ENCODE results near the gene CTIF. TPM values are rescaled to one million over a fixed set of nuclear protein-coding genes. Genes with fewer than 3 reads are reported as not detected.
"Not testable (repeated sequence)": the region's sequence is repeated elsewhere in the genome, so short reads cannot be mapped to it uniquely, and the experiment has no call there.

Gene CTIF
- polyA plus RNA-seq, 2 donors: 11.8 to 22.7 TPM

DNA sequence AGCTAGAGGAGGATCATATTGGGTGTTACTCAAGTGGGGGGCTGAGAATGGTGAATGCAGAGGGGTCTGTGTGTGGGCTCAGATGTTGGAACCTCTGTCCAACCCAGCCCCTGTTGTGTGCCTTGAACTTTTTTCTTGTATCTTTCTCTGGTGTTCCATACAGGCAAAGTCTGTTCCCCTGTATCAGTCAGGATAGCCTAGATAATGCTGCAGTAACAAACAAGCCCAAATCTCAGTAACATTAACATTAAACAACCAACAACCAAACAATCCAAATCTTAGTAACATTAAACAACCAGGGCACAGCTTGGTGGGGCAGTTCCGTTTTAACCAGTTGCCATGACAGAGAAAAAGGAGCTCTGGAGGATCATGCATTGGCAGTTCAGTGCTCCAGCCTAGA, 103.7 kb downstream of the CTIF start:
- Histone ChIP-seq H3K27ac (ENCODE audit: low read depth in 2 of 2, low read length in 1 of 2) (no peak overlapping the region), H3K9me3 (ENCODE audit: control insufficient read depth in 2 of 2, insufficient read depth in 1 of 2, low read depth in 1 of 2, low read length in 1 of 2) (peaks cover 0 to 2% of the 10 kb centered on the region in 2 donors), H3K4me3 (ENCODE audit: low read depth in 1 of 2, low read length in 2 of 2) (no peak overlapping the region), H3K27me3 (ENCODE audit: control insufficient read depth in 1 of 2, insufficient read depth in 2 of 2, low read length in 2 of 2) (no peaks in the 10 kb centered on the region), H3K4me1 (ENCODE audit: control insufficient read depth in 2 of 2, insufficient read depth in 2 of 2, low read length in 1 of 2) (no peaks in the 10 kb centered on the region), H3K36me3 (ENCODE audit: control insufficient read depth in 2 of 2, insufficient read depth in 2 of 2, low read length in 1 of 2) (peaks cover 0 to 3% of the 10 kb centered on the region in 2 donors)
- 95 to 96% methylated on average over 1 of the region's 1 CpG for WGBS, 2 donors

DNA sequence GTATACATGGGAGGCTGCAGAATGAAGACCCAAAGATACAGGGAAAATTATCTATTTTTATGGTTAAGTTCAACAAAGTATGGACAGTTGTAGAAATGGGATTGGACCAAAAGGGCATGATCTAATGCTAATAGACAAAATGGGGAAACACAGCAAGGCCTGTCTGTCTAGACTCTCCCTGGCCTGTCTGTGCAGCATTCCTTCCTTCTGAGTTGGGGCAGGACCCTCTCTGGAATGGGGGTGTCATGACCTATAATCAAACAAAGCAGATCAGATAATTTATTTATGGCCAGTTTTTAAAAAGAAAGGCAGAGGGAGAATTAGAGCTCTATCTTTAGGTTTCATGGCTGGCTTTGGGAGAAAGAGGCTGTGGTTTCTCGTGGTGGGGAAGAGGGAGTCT, 104.4 kb downstream of the CTIF start:
- peaks cover 0 to 2% of the 10 kb centered on the region in 2 donors for H3K9me3 ChIP-seq (ENCODE audit: control insufficient read depth in 2 of 2, insufficient read depth in 1 of 2, low read depth in 1 of 2, low read length in 1 of 2)
- H3K4me3 ChIP-seq (ENCODE audit: low read depth in 1 of 2, low read length in 2 of 2): no peak overlapping the region
- H3K36me3 ChIP-seq (ENCODE audit: control insufficient read depth in 2 of 2, insufficient read depth in 2 of 2, low read length in 1 of 2): peaks cover 0 to 3% of the 10 kb centered on the region in 2 donors
- no peaks in the 10 kb centered on the region for H3K27me3 ChIP-seq (ENCODE audit: control insufficient read depth in 1 of 2, insufficient read depth in 2 of 2, low read length in 2 of 2)
- no peaks in the 10 kb centered on the region for H3K4me1 ChIP-seq (ENCODE audit: control insufficient read depth in 2 of 2, insufficient read depth in 2 of 2, low read length in 1 of 2)
- WGBS, 2 donors: 85 to 89% methylated on average over 1 of the region's 1 CpG
- no peak overlapping the region for H3K27ac ChIP-seq (ENCODE audit: low read depth in 2 of 2, low read length in 1 of 2)

DNA sequence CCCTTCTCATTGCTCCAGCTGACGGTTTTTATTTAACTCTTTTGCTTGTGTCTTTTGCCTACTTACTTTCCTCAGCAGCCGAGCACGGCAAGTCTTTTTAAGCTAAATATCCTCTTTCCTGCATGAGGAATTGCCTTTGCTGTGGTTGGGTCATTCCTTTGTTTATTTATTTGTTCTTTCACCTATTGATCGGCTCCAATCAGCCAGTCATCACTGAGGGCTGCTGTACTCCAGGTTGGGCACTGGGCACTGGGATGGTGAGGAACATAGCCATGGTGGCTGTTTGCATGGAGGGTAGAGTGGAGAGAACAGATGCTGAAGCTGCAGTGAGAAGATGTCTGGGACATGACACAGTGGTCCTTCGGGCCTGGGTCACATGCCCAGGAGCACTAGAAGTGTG, 105.2 kb downstream of the CTIF start:
- H3K27me3 ChIP-seq (ENCODE audit: control insufficient read depth in 1 of 2, insufficient read depth in 2 of 2, low read length in 2 of 2): no peaks in the 10 kb centered on the region
- WGBS, 2 donors: 92 to 93% methylated on average over 5 of the region's 5 CpGs
- H3K9me3 ChIP-seq (ENCODE audit: control insufficient read depth in 2 of 2, insufficient read depth in 1 of 2, low read depth in 1 of 2, low read length in 1 of 2): peaks cover 0 to 2% of the 10 kb centered on the region in 2 donors
- peaks cover 0 to 3% of the 10 kb centered on the region in 2 donors for H3K36me3 ChIP-seq (ENCODE audit: control insufficient read depth in 2 of 2, insufficient read depth in 2 of 2, low read length in 1 of 2)
- H3K4me1 ChIP-seq (ENCODE audit: control insufficient read depth in 2 of 2, insufficient read depth in 2 of 2, low read length in 1 of 2): no peaks in the 10 kb centered on the region
- H3K27ac ChIP-seq (ENCODE audit: low read depth in 2 of 2, low read length in 1 of 2): no peak overlapping the region
- no peak overlapping the region for H3K4me3 ChIP-seq (ENCODE audit: low read depth in 1 of 2, low read length in 2 of 2)

DNA sequence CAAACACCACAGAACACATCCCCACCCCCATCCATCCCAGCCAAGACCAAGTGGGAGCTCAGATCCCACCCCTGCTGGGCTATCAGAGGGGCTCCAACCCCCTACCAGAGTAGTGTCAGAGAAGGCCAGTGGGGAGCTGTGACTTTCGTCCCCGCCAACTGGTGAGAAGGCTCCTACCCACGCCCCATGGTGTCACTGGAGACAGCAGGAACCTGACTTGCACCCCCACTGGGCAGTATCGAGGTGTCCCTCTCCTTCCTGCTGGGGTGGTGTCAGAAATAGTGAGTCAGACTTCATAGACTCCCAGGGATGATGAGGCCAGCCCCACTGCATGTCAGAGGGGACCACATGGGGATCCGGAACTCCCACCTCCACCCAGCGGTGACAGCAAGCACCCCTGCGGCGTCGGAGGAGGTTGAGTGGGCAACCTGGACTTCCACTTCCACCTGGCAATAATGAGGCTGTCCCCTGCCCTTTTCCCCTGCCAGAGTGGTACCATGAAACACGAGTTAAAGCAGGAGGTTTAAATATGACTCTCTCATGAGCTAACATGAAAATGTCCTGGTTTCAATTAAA, 106.7 kb downstream of the CTIF start:
- peaks cover 0 to 2% of the 10 kb centered on the region in 2 donors for H3K9me3 ChIP-seq (ENCODE audit: control insufficient read depth in 2 of 2, insufficient read depth in 1 of 2, low read depth in 1 of 2, low read length in 1 of 2)
- no peaks in the 10 kb centered on the region for H3K4me1 ChIP-seq (ENCODE audit: control insufficient read depth in 2 of 2, insufficient read depth in 2 of 2, low read length in 1 of 2)
- WGBS, 2 donors: 83 to 86% methylated on average over 10 of the region's 10 CpGs
- H3K27me3 ChIP-seq (ENCODE audit: control insufficient read depth in 1 of 2, insufficient read depth in 2 of 2, low read length in 2 of 2): no peaks in the 10 kb centered on the region
- no peaks in the 10 kb centered on the region for H3K36me3 ChIP-seq (ENCODE audit: control insufficient read depth in 2 of 2, insufficient read depth in 2 of 2, low read length in 1 of 2)
- H3K27ac ChIP-seq (ENCODE audit: low read depth in 2 of 2, low read length in 1 of 2): no peak overlapping the region
- H3K4me3 ChIP-seq (ENCODE audit: low read depth in 1 of 2, low read length in 2 of 2): no peak overlapping the region

DNA sequence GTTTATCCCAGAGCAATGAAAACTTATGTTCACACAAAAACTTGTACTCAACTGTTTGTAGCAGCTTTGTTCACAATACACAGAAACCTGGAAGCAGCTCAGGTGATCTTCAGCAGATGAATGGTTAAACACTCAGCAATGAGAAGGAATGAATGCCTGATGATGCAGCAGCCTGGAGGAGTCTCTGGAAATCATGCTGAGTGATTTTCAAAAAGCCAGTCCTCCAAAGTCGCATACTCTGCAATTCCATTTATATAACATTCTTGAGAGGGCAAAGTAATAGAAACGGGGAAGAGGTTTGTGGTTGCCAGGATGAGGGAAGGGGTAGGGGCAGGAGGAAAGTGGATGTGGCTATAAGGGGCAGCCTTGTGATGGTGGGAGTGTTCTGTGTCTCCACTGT, 108.1 kb downstream of the CTIF start:
- H3K36me3 ChIP-seq (ENCODE audit: control insufficient read depth in 2 of 2, insufficient read depth in 2 of 2, low read length in 1 of 2): no peaks in the 10 kb centered on the region
- H3K9me3 ChIP-seq (ENCODE audit: control insufficient read depth in 2 of 2, insufficient read depth in 1 of 2, low read depth in 1 of 2, low read length in 1 of 2): peaks cover 0 to 2% of the 10 kb centered on the region in 2 donors
- no peaks in the 10 kb centered on the region for H3K4me1 ChIP-seq (ENCODE audit: control insufficient read depth in 2 of 2, insufficient read depth in 2 of 2, low read length in 1 of 2)
- no peak overlapping the region for H3K27ac ChIP-seq (ENCODE audit: low read depth in 2 of 2, low read length in 1 of 2)
- no peak overlapping the region for H3K4me3 ChIP-seq (ENCODE audit: low read depth in 1 of 2, low read length in 2 of 2)
- H3K27me3 ChIP-seq (ENCODE audit: control insufficient read depth in 1 of 2, insufficient read depth in 2 of 2, low read length in 2 of 2): no peaks in the 10 kb centered on the region
- WGBS, 2 donors: 57 to 71% methylated on average over 2 of the region's 2 CpGs

DNA sequence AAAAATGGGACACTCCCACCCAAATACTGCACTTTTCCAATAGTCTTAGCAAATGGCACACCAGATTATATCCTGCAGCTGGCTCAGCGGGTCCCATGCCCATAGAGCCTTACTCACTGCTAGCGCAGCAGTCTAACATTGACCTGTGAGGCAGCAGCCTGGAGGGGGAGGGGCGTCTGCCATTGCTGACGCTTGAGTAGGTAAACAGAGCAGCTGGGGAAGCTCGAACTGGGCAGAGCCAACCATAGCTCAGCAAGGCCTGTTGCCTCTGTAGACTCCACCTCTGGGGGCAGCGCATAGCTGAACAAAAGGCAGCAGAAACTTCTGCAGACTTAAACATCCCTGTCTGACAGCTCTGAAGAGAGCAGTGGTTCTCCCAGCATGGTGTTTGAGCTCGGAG, 110.4 kb downstream of the CTIF start:
- Histone ChIP-seq H3K4me1 (ENCODE audit: control insufficient read depth in 2 of 2, insufficient read depth in 2 of 2, low read length in 1 of 2) (no peaks in the 10 kb centered on the region), H3K27me3 (ENCODE audit: control insufficient read depth in 1 of 2, insufficient read depth in 2 of 2, low read length in 2 of 2) (no peaks in the 10 kb centered on the region), H3K27ac (ENCODE audit: low read depth in 2 of 2, low read length in 1 of 2) (no peak overlapping the region), H3K4me3 (ENCODE audit: low read depth in 1 of 2, low read length in 2 of 2) (no peak overlapping the region), H3K9me3 (ENCODE audit: control insufficient read depth in 2 of 2, insufficient read depth in 1 of 2, low read depth in 1 of 2, low read length in 1 of 2) (no peaks in the 10 kb centered on the region), H3K36me3 (ENCODE audit: control insufficient read depth in 2 of 2, insufficient read depth in 2 of 2, low read length in 1 of 2) (no peaks in the 10 kb centered on the region)
- 81 to 86% methylated on average over 7 of the region's 7 CpGs for WGBS, 2 donors

DNA sequence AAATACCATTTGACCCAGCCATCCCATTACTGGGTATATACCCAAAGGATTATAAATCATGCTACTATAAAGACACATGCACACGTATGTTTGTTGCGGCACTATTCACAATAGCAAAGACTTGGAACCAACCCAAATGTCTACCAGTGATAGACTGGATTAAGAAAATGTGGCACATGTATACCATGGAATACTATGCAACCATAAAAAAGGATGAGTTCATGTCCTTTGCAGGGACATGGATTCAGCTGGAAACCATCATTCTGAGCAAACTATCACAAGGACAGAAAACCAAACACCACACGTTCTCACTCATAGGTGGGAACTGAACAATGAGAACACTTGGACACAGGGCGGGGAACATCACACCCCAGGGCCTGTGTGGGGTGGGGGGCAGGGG, 115.8 kb downstream of the CTIF start:
- not testable (repeated sequence) for H3K27ac ChIP-seq (ENCODE audit: low read depth in 2 of 2, low read length in 1 of 2); H3K4me3 ChIP-seq (ENCODE audit: low read depth in 1 of 2, low read length in 2 of 2); H3K36me3 ChIP-seq (ENCODE audit: control insufficient read depth in 2 of 2, insufficient read depth in 2 of 2, low read length in 1 of 2); H3K9me3 ChIP-seq (ENCODE audit: control insufficient read depth in 2 of 2, insufficient read depth in 1 of 2, low read depth in 1 of 2, low read length in 1 of 2); H3K27me3 ChIP-seq (ENCODE audit: control insufficient read depth in 1 of 2, insufficient read depth in 2 of 2, low read length in 2 of 2); H3K4me1 ChIP-seq (ENCODE audit: control insufficient read depth in 2 of 2, insufficient read depth in 2 of 2, low read length in 1 of 2)
- WGBS, 2 donors: 86 to 91% methylated on average over 4 of the region's 4 CpGs

DNA sequence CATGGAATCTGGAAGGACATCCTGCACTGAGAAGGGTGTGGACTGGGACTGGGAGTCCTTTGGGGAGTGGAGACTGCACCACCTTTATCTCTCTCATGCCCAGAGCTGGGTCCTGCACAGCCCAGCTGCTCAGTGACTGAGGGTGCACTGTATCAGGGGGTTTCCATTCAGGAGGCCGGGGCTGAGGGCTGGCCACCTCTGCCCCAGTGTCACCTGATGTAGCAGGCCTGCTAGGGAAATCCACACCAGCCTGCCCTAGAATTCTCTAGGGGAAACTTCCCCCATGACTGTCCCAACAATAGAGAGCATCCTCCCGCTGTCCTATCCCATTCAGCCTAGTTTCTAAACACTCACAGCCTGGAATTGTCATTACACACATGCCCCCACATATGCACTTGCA, 116.7 kb downstream of the CTIF start:
- Histone ChIP-seq H3K27me3 (ENCODE audit: control insufficient read depth in 1 of 2, insufficient read depth in 2 of 2, low read length in 2 of 2) (no peaks in the 10 kb centered on the region), H3K9me3 (ENCODE audit: control insufficient read depth in 2 of 2, insufficient read depth in 1 of 2, low read depth in 1 of 2, low read length in 1 of 2) (no peaks in the 10 kb centered on the region), H3K4me3 (ENCODE audit: low read depth in 1 of 2, low read length in 2 of 2) (no peak overlapping the region), H3K36me3 (ENCODE audit: control insufficient read depth in 2 of 2, insufficient read depth in 2 of 2, low read length in 1 of 2) (no peaks in the 10 kb centered on the region), H3K4me1 (ENCODE audit: control insufficient read depth in 2 of 2, insufficient read depth in 2 of 2, low read length in 1 of 2) (no peaks in the 10 kb centered on the region), H3K27ac (ENCODE audit: low read depth in 2 of 2, low read length in 1 of 2) (no peak overlapping the region)
- 82 to 89% methylated on average over 2 of the region's 2 CpGs for WGBS, 2 donors

DNA sequence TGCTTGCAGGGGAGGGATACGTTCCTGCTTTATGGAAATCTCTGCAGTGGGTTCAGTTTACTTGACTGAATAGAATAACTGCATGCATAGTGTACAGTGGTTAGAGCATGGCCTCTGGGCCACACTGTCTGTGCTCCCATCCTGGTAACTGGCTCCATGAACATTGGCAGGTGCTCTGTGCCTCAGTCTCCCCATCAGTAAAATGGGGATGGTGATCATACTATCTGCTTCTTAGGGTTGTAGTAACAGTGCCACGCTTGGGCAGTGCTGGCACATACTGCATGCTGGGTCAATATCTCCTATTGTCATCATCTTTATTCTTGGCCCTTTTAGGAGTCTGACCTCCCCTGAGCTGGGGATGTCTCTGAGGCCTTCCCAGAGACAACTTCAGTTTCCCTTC, 117.3 kb downstream of the CTIF start:
- Histone ChIP-seq H3K4me1 (ENCODE audit: control insufficient read depth in 2 of 2, insufficient read depth in 2 of 2, low read length in 1 of 2) (no peaks in the 10 kb centered on the region), H3K27ac (ENCODE audit: low read depth in 2 of 2, low read length in 1 of 2) (no peak overlapping the region), H3K36me3 (ENCODE audit: control insufficient read depth in 2 of 2, insufficient read depth in 2 of 2, low read length in 1 of 2) (no peaks in the 10 kb centered on the region), H3K9me3 (ENCODE audit: control insufficient read depth in 2 of 2, insufficient read depth in 1 of 2, low read depth in 1 of 2, low read length in 1 of 2) (no peaks in the 10 kb centered on the region), H3K27me3 (ENCODE audit: control insufficient read depth in 1 of 2, insufficient read depth in 2 of 2, low read length in 2 of 2) (no peaks in the 10 kb centered on the region), H3K4me3 (ENCODE audit: low read depth in 1 of 2, low read length in 2 of 2) (no peak overlapping the region)
- 84 to 92% methylated on average over 2 of the region's 2 CpGs for WGBS, 2 donors

DNA sequence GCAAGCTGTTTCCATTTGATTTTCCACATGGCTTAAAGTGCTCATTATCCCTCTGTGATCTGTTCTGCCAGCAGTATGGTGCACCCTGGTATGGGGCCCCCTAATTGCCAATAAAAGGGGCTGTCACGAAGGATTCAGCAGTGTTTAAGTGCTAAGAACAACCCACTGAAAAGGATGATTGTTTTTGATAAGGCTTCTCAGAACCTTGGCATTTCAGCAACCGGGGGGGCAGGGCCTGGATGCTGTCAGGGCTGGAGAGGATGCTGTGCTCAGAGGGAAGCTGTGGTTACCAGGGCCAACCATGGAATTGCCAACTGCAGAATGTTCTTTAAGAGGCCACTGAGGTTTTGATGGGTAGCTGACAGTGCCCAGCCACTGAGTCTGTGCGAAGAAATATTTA, 117.8 kb downstream of the CTIF start:
- Histone ChIP-seq H3K4me1 (ENCODE audit: control insufficient read depth in 2 of 2, insufficient read depth in 2 of 2, low read length in 1 of 2) (no peaks in the 10 kb centered on the region), H3K36me3 (ENCODE audit: control insufficient read depth in 2 of 2, insufficient read depth in 2 of 2, low read length in 1 of 2) (no peaks in the 10 kb centered on the region), H3K27ac (ENCODE audit: low read depth in 2 of 2, low read length in 1 of 2) (no peak overlapping the region), H3K9me3 (ENCODE audit: control insufficient read depth in 2 of 2, insufficient read depth in 1 of 2, low read depth in 1 of 2, low read length in 1 of 2) (no peaks in the 10 kb centered on the region), H3K27me3 (ENCODE audit: control insufficient read depth in 1 of 2, insufficient read depth in 2 of 2, low read length in 2 of 2) (no peaks in the 10 kb centered on the region), H3K4me3 (ENCODE audit: low read depth in 1 of 2, low read length in 2 of 2) (no peak overlapping the region)
- WGBS, 2 donors: 85 to 90% methylated on average over 3 of the region's 3 CpGs
